ENCODE measurements around the gene ARFGEF2.
"Not testable (repeated sequence)": the region's sequence is repeated elsewhere in the genome, so short reads cannot be mapped to it uniquely, and the experiment has no call there.

The ARFGEF2 gene

DNA sequence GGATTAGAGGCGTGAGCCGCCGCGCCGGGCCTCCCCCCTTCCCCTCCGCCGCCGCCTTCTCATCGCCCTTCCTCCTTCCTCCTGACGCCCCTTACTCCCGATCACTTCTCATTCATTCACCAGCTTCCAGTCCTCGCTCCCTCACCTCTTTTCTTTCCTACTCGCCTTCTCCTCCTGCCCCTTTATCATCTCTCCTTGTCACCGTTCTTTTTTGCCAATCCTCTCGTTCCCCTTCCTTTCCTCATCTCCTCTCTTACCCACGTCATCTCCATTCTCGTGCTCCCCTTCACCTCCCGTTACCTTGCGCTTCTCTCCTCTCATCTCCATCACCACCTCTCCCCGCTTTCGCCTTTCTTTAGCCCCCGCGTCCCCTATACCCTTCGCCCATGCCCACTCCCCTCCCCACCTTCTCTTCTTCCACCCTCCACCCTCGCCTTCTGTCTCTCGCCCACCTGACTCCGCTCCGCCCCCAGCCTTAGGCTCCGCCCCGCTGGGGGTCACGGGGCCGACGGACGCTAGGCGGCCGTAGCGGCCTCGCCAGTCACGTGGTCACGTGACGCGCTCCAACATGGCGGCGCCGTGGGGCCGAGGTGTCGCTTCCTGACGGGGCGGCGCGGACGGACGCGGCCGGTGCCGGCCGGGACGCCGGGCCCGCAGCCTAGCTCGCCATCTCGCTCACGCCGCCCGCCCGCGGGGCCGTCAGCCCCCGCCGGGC is at the start of gene ARFGEF2:
Gene ARFGEF2, plus strand, starts transcription at position 544 of the 715 bp plus-strand sequence. CDS start 179 bp downstream, outside the sequence.
- ATAC-seq (replicated peaks; ENCODE audit: extremely low read depth, poor library complexity, severe bottlenecking) (peak; percentile 90), DNase-seq (ENCODE audit: low spot score in 2 of 2) (peak; percentile 82)
- Mint-ChIP-seq H3K27ac (ENCODE audit: low read depth) (peak within 1 kb of the TSS; percentile 92), H3K4me1 (peaks cover 45% of the 10 kb centered on the region), H3K27me3 (no peaks in the 10 kb centered on the region), H3K9me3 (no peaks in the 10 kb centered on the region), H3K36me3 (ENCODE audit: insufficient read depth) (peaks cover 14% of the 10 kb centered on the region), H3K4me3 (peak within 1 kb of the TSS; percentile 86)

DNA sequence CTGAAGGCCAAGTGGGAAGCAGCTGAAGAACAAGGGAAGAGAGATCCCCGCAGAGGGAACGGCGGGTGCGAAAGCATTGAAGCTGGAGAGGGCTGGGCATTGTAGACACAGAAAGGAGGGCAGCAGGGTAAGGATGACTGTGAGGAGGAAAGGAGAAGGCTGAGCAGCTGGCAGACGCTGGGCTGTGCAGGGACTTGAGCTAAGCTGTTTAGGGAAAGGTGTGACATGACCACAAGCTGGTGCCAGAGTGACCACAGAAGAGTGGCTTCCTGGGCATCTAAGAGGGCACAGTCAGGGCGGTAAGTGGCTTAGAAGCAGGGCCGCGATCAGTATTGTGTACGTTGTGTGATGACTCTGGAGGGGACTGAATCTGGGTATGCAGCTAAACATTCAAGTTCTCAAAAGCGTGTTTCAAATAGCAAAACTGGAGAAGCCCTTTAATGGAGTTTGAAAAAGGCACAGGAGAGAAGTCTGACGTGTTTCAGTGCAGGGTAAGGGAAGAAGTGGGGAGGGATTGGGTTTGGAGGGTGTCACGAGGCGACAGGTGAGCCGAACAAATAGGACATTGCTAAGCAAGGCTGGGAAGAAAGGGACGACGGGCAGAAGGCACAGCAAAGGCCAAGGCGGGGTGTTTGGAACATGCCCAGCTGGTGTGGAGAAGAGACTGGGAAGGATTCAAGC is 46.1 kb upstream of the ARFGEF2 start:
- Mint-ChIP-seq H3K4me1 (peaks cover 12% of the 10 kb centered on the region), H3K4me3 (no peak overlapping the region), H3K9me3 (no peaks in the 10 kb centered on the region), H3K27ac (ENCODE audit: low read depth) (peak overlapping the region; percentile 56), H3K27me3 (no peaks in the 10 kb centered on the region), H3K36me3 (ENCODE audit: insufficient read depth) (no peaks in the 10 kb centered on the region)
- DNase-seq (ENCODE audit: low spot score in 2 of 2) (no peak), ATAC-seq (replicated peaks; ENCODE audit: extremely low read depth, poor library complexity, severe bottlenecking) (no peak)

DNA sequence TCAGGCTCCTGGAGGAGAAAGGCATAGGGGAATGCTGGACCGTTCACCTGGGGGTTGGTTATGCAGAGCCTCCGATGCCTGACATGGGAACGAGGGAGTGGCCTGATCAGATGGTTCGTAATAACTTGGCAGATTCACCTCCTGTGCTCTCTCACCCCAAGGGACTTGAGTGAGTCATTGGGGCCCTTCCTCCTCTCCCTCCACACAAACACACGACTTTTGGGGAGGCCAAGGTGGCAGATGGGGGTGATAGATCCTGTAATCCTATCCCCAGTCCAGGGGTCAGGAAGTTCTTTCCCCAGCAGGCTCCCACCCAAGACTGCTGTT is 45.6 kb upstream of the ARFGEF2 start:
- DNase-seq (ENCODE audit: low spot score in 2 of 2) (no peak), ATAC-seq (replicated peaks; ENCODE audit: extremely low read depth, poor library complexity, severe bottlenecking) (no peak)
- no peak overlapping the region for H3K27ac Mint-ChIP-seq (ENCODE audit: low read depth)
- no peaks in the 10 kb centered on the region for H3K36me3 Mint-ChIP-seq (ENCODE audit: insufficient read depth)
- no peaks in the 10 kb centered on the region for H3K27me3 Mint-ChIP-seq
- H3K4me3 Mint-ChIP-seq: no peak overlapping the region
- no peaks in the 10 kb centered on the region for H3K9me3 Mint-ChIP-seq
- H3K4me1 Mint-ChIP-seq: peaks cover 12% of the 10 kb centered on the region

DNA sequence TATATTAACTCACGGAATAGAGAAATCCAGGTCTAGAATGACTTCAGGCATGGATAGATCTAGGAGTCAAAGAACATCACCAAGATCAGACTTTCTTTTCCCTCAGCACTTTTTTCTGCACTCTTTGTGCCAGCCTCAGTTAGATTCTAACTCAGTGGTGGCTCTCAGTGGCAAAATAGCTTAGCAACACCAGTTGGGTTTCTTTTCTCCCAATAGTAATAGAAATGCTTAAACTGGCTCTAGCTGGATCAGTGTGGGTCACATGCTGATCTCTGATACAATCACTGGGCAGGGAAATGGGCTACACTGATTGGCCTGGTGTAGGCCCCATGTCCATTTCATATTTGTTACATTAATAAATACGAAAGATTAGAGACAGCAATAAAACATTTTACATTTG is 44.2 kb upstream of the ARFGEF2 start:
- no peak for DNase-seq (ENCODE audit: low spot score in 2 of 2)
- ATAC-seq (replicated peaks; ENCODE audit: extremely low read depth, poor library complexity, severe bottlenecking): no peak
- Mint-ChIP-seq H3K4me1 (peaks cover 12% of the 10 kb centered on the region), H3K9me3 (no peaks in the 10 kb centered on the region), H3K27ac (ENCODE audit: low read depth) (no peak overlapping the region), H3K4me3 (no peak overlapping the region), H3K27me3 (no peaks in the 10 kb centered on the region), H3K36me3 (ENCODE audit: insufficient read depth) (no peaks in the 10 kb centered on the region)

DNA sequence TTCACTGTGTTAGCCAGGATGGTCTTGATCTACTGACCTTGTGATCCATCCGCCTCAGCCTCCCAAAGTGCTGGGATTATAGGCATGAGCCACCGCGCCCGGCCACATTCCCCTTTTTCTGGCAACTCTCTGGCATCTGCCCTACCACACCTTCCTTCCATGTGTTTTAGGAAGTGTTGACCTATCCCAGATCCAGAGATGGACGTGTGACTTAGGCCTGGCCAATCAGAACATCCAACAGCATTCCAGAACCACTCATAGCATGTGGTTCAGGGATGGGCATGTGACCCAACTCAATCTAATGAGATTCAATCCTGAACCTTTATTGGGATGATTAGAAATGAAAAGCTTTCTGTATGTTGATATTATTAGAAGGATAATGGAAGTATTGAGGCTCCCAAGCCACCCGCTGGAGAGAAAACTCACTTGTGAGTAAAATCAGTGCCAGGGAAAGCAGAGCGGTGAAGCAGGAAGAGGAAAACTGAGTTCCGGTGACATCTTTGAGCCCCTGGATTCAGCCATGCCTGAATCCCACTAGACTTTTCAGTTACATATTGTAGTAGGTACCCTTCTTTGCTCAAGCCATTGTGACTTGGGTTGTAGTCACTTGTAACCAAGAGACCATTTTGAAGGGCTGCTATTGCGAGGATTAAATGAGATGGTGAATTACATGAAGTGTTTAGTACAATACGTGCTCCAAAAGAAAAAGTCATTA is 42.8 kb upstream of the ARFGEF2 start:
- H3K4me1 Mint-ChIP-seq: peaks cover 12% of the 10 kb centered on the region
- no peak overlapping the region for H3K4me3 Mint-ChIP-seq
- no peaks in the 10 kb centered on the region for H3K27me3 Mint-ChIP-seq
- DNase-seq (ENCODE audit: low spot score in 2 of 2): no peak
- H3K9me3 Mint-ChIP-seq: no peaks in the 10 kb centered on the region
- H3K27ac Mint-ChIP-seq (ENCODE audit: low read depth): no peak overlapping the region
- no peak for ATAC-seq (replicated peaks; ENCODE audit: extremely low read depth, poor library complexity, severe bottlenecking)
- H3K36me3 Mint-ChIP-seq (ENCODE audit: insufficient read depth): no peaks in the 10 kb centered on the region

DNA sequence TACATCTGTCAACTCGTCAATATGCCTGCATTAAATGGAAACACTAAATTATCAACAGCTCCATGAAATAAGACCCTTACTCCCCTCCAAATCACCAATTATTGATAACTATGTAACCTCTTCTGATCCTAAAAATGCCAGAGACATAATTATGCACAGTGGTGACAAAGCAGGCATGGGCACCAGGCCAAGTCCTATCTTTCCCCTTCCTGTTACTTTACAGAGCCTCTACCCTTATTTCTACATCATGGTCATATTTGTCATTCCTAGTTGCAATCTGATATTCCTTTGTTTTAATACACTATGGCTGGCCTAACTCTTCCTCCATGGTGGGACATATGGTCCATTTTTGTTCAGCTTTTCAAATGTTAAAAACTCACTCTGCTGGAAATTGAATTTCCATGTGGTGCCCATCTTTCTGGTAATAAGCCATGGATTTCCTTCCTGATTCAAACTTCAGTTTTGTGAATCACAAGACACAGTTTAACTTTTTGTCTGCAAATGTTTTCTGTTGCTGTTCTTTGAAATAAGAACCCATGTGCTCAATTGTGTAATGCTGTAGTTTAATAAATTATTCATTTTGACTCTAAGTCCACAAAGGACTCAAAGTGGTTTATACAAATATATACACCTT is 41.8 kb upstream of the ARFGEF2 start:
- H3K9me3 Mint-ChIP-seq: no peaks in the 10 kb centered on the region
- H3K4me1 Mint-ChIP-seq: peaks cover 8% of the 10 kb centered on the region
- no peaks in the 10 kb centered on the region for H3K36me3 Mint-ChIP-seq (ENCODE audit: insufficient read depth)
- no peak for DNase-seq (ENCODE audit: low spot score in 2 of 2)
- no peak overlapping the region for H3K4me3 Mint-ChIP-seq
- H3K27ac Mint-ChIP-seq (ENCODE audit: low read depth): no peak overlapping the region
- no peak for ATAC-seq (replicated peaks; ENCODE audit: extremely low read depth, poor library complexity, severe bottlenecking)
- no peaks in the 10 kb centered on the region for H3K27me3 Mint-ChIP-seq

DNA sequence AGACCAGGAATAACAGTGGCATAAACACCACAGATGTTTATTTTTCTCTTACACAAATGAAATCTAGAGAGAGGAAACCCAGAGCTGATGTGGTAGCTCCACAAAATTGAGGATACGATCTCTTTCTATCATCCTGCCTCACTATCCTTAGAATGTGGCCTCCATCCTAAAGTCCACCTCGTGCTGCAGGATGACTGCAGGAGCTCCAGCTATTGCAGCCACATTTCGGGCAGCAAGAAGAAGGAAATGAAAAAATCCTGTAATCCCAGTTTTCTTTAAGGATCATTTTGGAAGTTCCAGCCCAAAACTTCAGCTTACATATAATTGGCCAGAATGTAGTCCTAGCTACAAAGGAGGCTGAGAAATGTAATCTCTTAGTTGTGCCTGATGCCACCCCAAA is 41.2 kb upstream of the ARFGEF2 start:
- Mint-ChIP-seq H3K27ac (ENCODE audit: low read depth) (no peak overlapping the region), H3K4me1 (peaks cover 2% of the 10 kb centered on the region), H3K9me3 (no peaks in the 10 kb centered on the region), H3K36me3 (ENCODE audit: insufficient read depth) (no peaks in the 10 kb centered on the region), H3K4me3 (no peak overlapping the region), H3K27me3 (no peaks in the 10 kb centered on the region)
- DNase-seq (ENCODE audit: low spot score in 2 of 2): no peak
- ATAC-seq (replicated peaks; ENCODE audit: extremely low read depth, poor library complexity, severe bottlenecking): no peak

DNA sequence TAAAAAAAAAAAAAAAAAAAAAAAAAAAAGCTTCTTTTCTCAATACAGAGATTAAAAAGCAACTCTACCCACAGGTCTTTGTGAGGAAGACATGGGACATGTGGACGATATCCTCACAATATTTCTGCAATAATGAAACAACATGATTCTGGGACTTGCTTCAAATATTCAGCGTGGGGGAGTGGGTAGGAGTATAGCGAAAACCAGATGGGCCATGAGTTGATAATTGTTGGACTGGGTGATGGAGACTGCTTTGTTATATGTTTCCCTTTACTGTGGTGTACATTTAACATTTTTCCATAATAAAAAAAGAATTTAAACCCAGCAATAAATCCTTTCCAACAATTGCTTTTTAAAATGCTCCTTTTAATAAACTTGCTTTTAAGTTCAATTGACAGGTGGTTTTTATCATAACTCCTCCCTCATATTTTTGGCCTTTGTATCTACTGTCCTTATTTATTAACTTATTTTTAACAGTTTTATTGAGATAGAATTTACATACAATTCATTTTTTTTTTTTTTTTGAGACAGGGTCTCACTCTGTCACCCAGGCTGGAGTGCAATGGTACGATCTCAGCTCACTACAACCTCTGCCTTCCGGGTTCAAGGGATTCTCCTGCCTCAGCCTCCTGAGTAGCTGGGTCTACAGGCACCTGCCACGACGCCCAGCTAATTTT is 40.4 kb upstream of the ARFGEF2 start:
- Mint-ChIP-seq H3K27me3 (no peaks in the 10 kb centered on the region), H3K9me3 (no peaks in the 10 kb centered on the region), H3K36me3 (ENCODE audit: insufficient read depth) (no peaks in the 10 kb centered on the region), H3K4me3 (no peak overlapping the region), H3K4me1 (no peaks in the 10 kb centered on the region), H3K27ac (ENCODE audit: low read depth) (no peak overlapping the region)
- ATAC-seq (replicated peaks; ENCODE audit: extremely low read depth, poor library complexity, severe bottlenecking): no peak
- DNase-seq (ENCODE audit: low spot score in 2 of 2): no peak

DNA sequence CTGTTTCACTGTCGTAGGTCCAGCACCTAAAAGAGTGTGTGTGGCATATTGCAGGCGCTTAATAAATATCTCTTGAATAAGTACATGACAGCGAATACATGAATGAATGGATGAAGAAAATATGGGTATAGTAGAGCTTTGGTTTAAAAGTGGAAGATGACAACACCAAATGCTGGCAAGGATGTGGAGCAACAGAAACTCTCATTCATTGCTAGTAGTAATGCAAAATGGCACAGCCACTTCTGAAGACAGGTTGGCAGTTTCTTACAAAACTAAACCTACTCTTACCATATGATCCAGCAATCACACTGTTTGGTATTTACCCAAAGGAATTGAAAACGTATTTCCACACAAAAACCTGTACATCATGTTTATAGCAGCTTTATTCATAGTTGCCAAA is 36.3 kb upstream of the ARFGEF2 start:
- ATAC-seq (replicated peaks; ENCODE audit: extremely low read depth, poor library complexity, severe bottlenecking): no peak
- Mint-ChIP-seq H3K36me3 (ENCODE audit: insufficient read depth) (no peaks in the 10 kb centered on the region), H3K9me3 (no peaks in the 10 kb centered on the region), H3K27me3 (no peaks in the 10 kb centered on the region), H3K4me3 (no peak overlapping the region), H3K4me1 (peaks cover 2% of the 10 kb centered on the region), H3K27ac (ENCODE audit: low read depth) (no peak overlapping the region)
- no peak for DNase-seq (ENCODE audit: low spot score in 2 of 2)

DNA sequence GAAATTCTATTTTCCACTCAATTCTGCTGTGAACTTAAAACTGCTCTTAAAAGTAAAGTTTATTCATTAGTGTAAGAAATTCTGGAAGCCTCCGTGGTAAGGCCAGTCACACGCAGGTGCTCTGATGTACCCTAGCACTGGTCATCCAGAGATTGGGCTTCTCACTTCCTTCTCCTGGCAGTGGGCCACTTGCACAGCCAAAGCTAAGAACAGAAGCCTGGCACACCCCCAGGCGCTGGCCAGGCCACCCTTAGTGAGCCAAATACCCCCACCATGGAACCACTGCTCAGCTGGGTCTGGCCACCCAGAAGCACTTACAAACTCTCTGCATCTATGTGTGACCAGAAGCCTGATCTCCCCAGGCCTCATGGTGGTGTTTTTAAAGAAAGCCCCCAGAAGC is 35.3 kb upstream of the ARFGEF2 start:
- no peak for DNase-seq (ENCODE audit: low spot score in 2 of 2)
- Mint-ChIP-seq H3K36me3 (ENCODE audit: insufficient read depth) (no peaks in the 10 kb centered on the region), H3K4me3 (no peak overlapping the region), H3K4me1 (peaks cover 4% of the 10 kb centered on the region), H3K27ac (ENCODE audit: low read depth) (no peak overlapping the region), H3K9me3 (no peaks in the 10 kb centered on the region), H3K27me3 (no peaks in the 10 kb centered on the region)
- ATAC-seq (replicated peaks; ENCODE audit: extremely low read depth, poor library complexity, severe bottlenecking): no peak

DNA sequence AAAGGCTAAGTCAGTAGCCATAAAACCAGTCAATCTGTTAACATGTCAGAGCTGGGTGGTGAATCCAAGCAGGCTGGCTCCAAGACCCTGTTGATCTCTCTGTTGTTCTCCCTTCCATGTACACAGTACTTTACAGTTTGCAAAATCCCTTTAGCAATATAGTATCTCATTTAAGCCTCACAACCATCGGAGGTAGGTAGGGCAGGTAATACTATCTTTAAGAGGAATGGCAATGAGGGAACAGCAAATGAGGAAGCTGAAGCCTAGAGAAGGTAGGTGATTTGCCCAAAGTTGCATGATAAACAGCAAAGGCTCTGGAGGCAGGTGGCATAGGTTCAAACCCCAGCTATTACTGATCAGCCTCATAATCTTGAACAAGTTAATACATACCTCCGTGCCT is 34.7 kb upstream of the ARFGEF2 start:
- Mint-ChIP-seq H3K4me1 (peaks cover 4% of the 10 kb centered on the region), H3K27me3 (no peaks in the 10 kb centered on the region), H3K27ac (ENCODE audit: low read depth) (no peak overlapping the region), H3K4me3 (no peak overlapping the region), H3K9me3 (no peaks in the 10 kb centered on the region), H3K36me3 (ENCODE audit: insufficient read depth) (no peaks in the 10 kb centered on the region)
- no peak for ATAC-seq (replicated peaks; ENCODE audit: extremely low read depth, poor library complexity, severe bottlenecking)
- no peak for DNase-seq (ENCODE audit: low spot score in 2 of 2)

DNA sequence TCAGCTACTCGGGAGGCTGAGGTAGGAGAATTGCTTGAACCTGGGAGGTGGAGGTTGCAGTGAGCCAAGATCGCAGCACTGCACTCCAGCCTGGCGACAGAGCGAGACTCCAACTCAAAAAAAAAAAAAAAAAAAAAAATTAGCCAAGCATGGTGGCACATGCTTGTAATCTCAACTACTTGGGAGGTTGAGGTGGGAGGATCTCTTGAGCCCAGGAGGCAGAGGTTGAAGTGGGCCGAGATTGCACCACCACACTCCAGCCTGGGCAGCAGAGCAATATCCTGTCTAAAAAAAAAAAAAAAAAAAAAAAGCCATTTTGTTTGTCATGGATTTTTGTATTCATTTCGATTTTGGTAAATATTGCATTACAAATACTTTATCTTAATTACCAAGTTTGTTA is 33.0 kb upstream of the ARFGEF2 start:
- H3K9me3 Mint-ChIP-seq: not testable (repeated sequence)

More for the DNA sequence above, 33.0 kb upstream of the ARFGEF2 start:
- H3K27me3 Mint-ChIP-seq; H3K36me3 Mint-ChIP-seq (ENCODE audit: insufficient read depth); ATAC-seq (replicated peaks; ENCODE audit: extremely low read depth, poor library complexity, severe bottlenecking); H3K4me1 Mint-ChIP-seq; H3K4me3 Mint-ChIP-seq; H3K27ac Mint-ChIP-seq (ENCODE audit: low read depth); DNase-seq (ENCODE audit: low spot score in 2 of 2): not testable (repeated sequence)
